Measurements from ENCODE around the gene SLC25A18.

The SLC25A18 gene

GRCh38 chr22:17637490-17638181 is 74.3 kb downstream of the SLC25A18 start:
- H3K79me2 ChIP-seq (ENCODE audit: low read length) = peaks cover 28% of the 10 kb centered on the region
- H3K9me3 ChIP-seq (replicated peaks; ENCODE audit: insufficient read depth, low read length) = no peaks in the 10 kb centered on the region
- no peaks in the 10 kb centered on the region for H3K27me3 ChIP-seq (replicated peaks; ENCODE audit: insufficient read depth, low read length)
- H2AFZ ChIP-seq (ENCODE audit: low read length) = peak overlapping the region; percentile 75
- no peaks in the 10 kb centered on the region for H4K20me1 ChIP-seq (ENCODE audit: insufficient read depth, low read length)
- DNase-seq = no peak
- no peaks in the 10 kb centered on the region for H3K9me2 ChIP-seq (replicated peaks; ENCODE audit: insufficient read depth, low read length)
- peak overlapping the region; percentile 87 for H3K4me3 ChIP-seq (ENCODE audit: low read length)
- no peak for TF ChIP-seq EZH2 (optimal IDR thresholded peaks at IDR 0.05; ENCODE audit: low read depth, low read length)
- no peak for TF ChIP-seq EZH2phosphoT487 (IDR thresholded peaks at IDR 0.05; ENCODE audit: low read length)
- no peak for TF ChIP-seq CTCF (IDR thresholded peaks at IDR 0.05; ENCODE audit: low read length)
- peaks cover 9% of the 10 kb centered on the region; the same call in 1 of the 2 replicates for H3K4me1 ChIP-seq (ENCODE audit: low read length)
- H3K27ac ChIP-seq (ENCODE audit: low read length) = peak overlapping the region; percentile 82
- peak overlapping the region; percentile 98 for H3K9ac ChIP-seq (ENCODE audit: low read length)
- H3F3A ChIP-seq (ENCODE audit: insufficient read depth, low read length) = peaks cover 18% of the 10 kb centered on the region
- H3K36me3 ChIP-seq (replicated peaks; ENCODE audit: insufficient read depth, low read length) = no peaks in the 10 kb centered on the region
- peak overlapping the region; percentile 80 for H3K4me2 ChIP-seq (ENCODE audit: low read depth, low read length)

GRCh38 chr22:17638182-17638431 is 74.8 kb downstream of the SLC25A18 start:
- Histone ChIP-seq H3K9me3 (replicated peaks; ENCODE audit: insufficient read depth, low read length) (no peaks in the 10 kb centered on the region), H3K27me3 (replicated peaks; ENCODE audit: insufficient read depth, low read length) (no peaks in the 10 kb centered on the region), H4K20me1 (ENCODE audit: insufficient read depth, low read length) (no peaks in the 10 kb centered on the region), H3K27ac (ENCODE audit: low read length) (peak overlapping the region; percentile 82), H3K9ac (ENCODE audit: low read length) (peak overlapping the region; percentile 98), H3K4me3 (ENCODE audit: low read length) (peak overlapping the region; percentile 87), H3F3A (ENCODE audit: insufficient read depth, low read length) (peaks cover 18% of the 10 kb centered on the region), H3K79me2 (ENCODE audit: low read length) (peaks cover 31% of the 10 kb centered on the region), H3K4me1 (ENCODE audit: low read length) (peaks cover 9% of the 10 kb centered on the region; the same call in 1 of the 2 replicates), H3K36me3 (replicated peaks; ENCODE audit: insufficient read depth, low read length) (no peaks in the 10 kb centered on the region), H3K9me2 (replicated peaks; ENCODE audit: insufficient read depth, low read length) (no peaks in the 10 kb centered on the region), H2AFZ (ENCODE audit: low read length) (peak overlapping the region; percentile 75), H3K4me2 (ENCODE audit: low read depth, low read length) (peak overlapping the region; percentile 80)
- TF ChIP-seq CTCF (IDR thresholded peaks at IDR 0.05; ENCODE audit: low read length) (no peak), EZH2phosphoT487 (IDR thresholded peaks at IDR 0.05; ENCODE audit: low read length) (no peak), EZH2 (optimal IDR thresholded peaks at IDR 0.05; ENCODE audit: low read depth, low read length) (no peak)
- DNase-seq = no peak

- TF ChIP-seq CTCF (IDR thresholded peaks at IDR 0.05; ENCODE audit: low read length) = 0 out of 2 replicates have a peak, but pooled peaks have one; percentile 4
- no peak for TF ChIP-seq EZH2phosphoT487 (IDR thresholded peaks at IDR 0.05; ENCODE audit: low read length)
- H3K4me3 ChIP-seq (ENCODE audit: low read length) = peak within 1 kb of the TSS; percentile 87
These were observed 75.3 kb downstream of the SLC25A18 start, which contains the start of gene BCL2L13 for GRCh38 chr22:17638432-17639246. TSS of gene BCL2L13 (plus strand) at chr22:17638757. CDS start at chr22:17655712, 16,955 bp downstream.

More at GRCh38 chr22:17638432-17639246, 75.3 kb downstream of the SLC25A18 start, which contains the start of gene BCL2L13:
- H3F3A ChIP-seq (ENCODE audit: insufficient read depth, low read length) = peaks cover 18% of the 10 kb centered on the region
- no peaks in the 10 kb centered on the region for H3K9me2 ChIP-seq (replicated peaks; ENCODE audit: insufficient read depth, low read length)
- H3K9me3 ChIP-seq (replicated peaks; ENCODE audit: insufficient read depth, low read length) = no peaks in the 10 kb centered on the region
- H3K27ac ChIP-seq (ENCODE audit: low read length) = peak within 1 kb of the TSS; percentile 82
- peak within 1 kb of the TSS; percentile 75 for H2AFZ ChIP-seq (ENCODE audit: low read length)
- peak within 1 kb of the TSS; percentile 98 for H3K9ac ChIP-seq (ENCODE audit: low read length)
- no peaks in the 10 kb centered on the region for H3K36me3 ChIP-seq (replicated peaks; ENCODE audit: insufficient read depth, low read length)
- H3K79me2 ChIP-seq (ENCODE audit: low read length) = peaks cover 31% of the 10 kb centered on the region
- DNase-seq = peak; percentile 94
- H4K20me1 ChIP-seq (ENCODE audit: insufficient read depth, low read length) = no peaks in the 10 kb centered on the region
- H3K4me1 ChIP-seq (ENCODE audit: low read length) = peaks cover 9% of the 10 kb centered on the region; the same call in 1 of the 2 replicates
- H3K4me2 ChIP-seq (ENCODE audit: low read depth, low read length) = peak within 1 kb of the TSS; percentile 80
- H3K27me3 ChIP-seq (replicated peaks; ENCODE audit: insufficient read depth, low read length) = no peaks in the 10 kb centered on the region

All from MM.1S (cell line).